ENCODE measurements around the gene ING5.

- TF ChIP-seq REST (IDR thresholded peaks at IDR 0.05; ENCODE audit: insufficient read depth in 1 of 2, low read depth in 2 of 2, low read length in 2 of 2) (no peak), TAF1 (IDR thresholded peaks at IDR 0.05; ENCODE audit: borderline replicate concordance, insufficient read depth, low read length) (no peak), FOXP2 (optimal IDR thresholded peaks at IDR 0.05; ENCODE audit: borderline replicate concordance, extremely low read depth, extremely low read length, insufficient read depth) (no peak)
Observed at GRCh38 chr2:241658296-241658695, 43.5 kb upstream of the ING5 start.
